HG02571 (cell line): Measurements from ENCODE around the gene FARSA.
"Not testable (repeated sequence)": the region's sequence is repeated elsewhere in the genome, so short reads cannot be mapped to it uniquely, and the experiment has no call there.

Source experiments
- ATAC-seq: cut with Tn5 transposase; IDR thresholded peaks from one replicate; pipeline ENCODE4 v1.9.1; 2021; ENCODE audit warnings: mild to moderate bottlenecking, moderate library complexity; ENCODE audit not compliant: unreplicated experiment

FARSA gene

DNA sequence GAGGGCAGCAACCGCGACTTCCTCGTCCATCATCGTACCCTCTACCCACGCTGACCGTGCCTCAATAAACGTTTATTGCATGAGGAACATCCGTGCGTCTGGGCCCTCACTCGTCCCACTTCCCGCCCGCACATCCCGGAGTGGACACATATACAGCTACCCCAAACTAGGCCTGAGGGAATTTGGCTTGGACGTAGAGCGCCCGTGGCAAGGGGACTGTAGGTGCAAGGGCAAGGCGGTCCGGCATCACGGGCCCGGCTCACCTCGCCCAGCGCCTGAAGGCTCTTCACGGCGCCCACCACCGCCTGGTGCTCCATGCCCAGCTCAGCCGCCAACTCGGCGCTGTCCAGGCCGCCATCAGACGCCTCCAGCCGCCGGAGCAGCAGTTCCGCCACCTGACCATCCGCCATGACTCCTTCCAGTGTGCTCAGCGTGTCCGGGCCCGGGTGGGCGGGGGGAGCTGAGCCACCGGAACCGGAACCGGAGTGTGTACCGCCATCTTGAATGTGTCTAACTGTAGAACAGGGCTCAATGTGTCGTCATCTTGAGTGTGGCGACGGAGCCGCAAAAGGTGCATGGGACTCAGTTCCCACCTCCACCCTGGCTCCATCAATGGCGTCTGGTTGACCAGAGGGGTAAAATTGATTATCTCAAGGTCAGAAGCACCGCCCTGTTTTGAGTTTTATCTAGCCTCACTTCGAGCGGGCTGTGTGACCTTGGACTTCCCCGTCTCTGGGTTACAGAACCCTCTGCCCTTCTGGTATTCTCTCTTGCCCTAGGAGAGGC, at the start of gene FARSA:
TSS of gene FARSA (minus strand) at position 425 of the 786 bp plus-strand sequence. CDS start at position 410, 15 bp downstream.
- ATAC-seq, result no peak

DNA sequence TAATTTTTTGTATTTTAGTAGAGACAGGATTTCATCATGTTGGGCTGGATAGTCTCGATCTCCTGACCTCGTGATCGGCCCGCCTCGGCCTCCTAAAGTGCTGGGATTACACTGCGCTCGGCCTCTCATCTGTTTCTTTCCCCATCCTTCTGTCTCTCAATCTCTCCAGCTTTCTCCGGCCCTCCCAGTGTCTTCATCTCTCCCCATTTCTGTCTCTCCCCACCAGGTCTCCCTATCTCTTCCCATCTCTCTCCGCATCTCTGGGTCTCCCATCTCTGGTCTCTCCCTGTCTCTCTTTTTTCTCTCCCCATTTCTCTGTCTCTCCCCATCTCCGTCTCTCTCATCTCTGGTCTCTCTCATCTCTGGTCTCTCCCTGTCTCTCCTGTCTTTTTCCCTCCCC, 49.6 kb upstream of the FARSA start:
- no peak for ATAC-seq

DNA sequence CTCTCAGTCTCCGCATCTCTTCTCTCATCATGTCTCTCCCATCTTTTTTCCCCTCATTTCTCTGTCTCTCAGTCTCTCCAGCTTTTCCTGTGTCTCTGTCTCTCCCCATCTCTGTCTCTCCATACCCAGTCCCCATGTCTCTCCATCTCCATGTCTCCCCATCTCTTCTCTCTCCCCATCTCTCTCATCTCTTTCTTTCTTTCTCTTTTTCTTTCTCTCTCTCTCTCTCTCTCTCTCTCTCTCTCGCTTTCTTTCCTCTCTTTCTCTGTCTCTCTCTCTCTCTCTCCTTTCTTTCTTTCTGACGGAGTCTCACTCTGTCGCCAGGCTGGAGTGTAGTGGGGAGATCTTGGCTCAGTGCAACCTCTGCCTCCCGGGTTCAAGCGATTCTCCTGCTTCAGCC, 49.1 kb upstream of the FARSA start:
- ATAC-seq, result no peak

DNA sequence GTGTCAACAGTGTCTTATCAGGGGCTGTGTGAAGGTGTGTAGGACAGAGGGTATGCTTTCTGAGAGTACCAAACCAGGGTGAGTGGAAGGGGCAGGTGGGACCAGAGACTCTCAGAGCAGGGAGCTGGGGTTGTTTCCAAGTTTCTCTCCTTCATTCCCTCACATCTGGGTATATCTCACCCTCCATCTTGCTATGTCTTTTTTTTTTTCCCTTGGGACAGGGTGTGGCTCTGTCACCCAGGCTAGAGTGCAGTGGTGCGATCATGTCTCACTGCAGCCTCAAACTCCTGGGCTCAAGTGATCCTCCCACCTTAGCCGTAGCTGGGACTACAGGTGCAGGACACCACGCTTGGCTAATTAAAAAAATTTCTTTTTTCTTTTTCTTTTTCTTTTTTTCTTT, 46.5 kb upstream of the FARSA start:
- no peak for ATAC-seq

DNA sequence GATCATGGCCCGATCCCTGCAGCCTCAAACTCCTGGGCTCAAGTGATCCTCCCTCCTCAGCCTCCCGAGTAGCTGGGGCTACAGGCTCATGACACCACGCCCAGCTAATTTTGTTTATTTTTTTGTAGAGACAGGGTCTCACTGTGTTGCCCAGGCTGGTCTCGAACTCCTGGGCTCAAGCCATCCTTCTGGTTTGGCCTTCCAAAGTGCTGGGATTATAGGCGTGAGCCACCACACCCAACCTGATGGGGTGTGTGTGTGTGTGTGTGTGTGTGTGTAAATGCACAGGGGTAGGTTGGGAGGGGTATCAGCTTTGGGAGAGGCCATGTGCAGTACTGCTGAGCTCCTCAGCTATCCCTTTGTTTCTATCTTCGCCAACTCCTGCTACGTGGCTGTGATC, 42.6 kb upstream of the FARSA start:
- not testable (repeated sequence) for ATAC-seq

DNA sequence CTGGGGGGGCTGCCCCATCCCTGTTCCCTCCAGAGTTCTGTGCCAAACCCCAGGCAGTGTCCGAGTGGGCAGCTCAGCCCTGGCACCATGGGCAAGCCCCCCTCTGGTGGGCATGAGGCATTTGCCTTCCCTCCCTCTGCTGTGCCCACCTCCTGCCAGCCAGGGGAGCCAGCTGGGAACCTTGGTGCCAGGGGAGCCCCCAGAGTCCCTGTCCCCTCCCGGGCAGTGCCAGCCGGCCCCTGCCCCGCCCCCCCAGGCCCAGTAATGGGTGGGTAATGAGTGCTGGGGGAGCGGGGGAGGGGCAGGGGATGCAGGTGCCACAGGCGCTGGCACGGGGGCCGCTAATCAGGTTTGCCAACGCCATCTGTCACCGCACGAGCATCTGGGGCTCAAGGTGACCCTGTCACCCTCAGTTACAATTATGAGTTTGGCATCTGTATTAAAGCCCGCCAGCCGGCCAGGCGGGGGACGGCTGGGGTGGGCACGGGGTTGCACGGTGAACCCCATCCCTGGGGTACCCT, 41.8 kb upstream of the FARSA start:
- ATAC-seq, result no peak

DNA sequence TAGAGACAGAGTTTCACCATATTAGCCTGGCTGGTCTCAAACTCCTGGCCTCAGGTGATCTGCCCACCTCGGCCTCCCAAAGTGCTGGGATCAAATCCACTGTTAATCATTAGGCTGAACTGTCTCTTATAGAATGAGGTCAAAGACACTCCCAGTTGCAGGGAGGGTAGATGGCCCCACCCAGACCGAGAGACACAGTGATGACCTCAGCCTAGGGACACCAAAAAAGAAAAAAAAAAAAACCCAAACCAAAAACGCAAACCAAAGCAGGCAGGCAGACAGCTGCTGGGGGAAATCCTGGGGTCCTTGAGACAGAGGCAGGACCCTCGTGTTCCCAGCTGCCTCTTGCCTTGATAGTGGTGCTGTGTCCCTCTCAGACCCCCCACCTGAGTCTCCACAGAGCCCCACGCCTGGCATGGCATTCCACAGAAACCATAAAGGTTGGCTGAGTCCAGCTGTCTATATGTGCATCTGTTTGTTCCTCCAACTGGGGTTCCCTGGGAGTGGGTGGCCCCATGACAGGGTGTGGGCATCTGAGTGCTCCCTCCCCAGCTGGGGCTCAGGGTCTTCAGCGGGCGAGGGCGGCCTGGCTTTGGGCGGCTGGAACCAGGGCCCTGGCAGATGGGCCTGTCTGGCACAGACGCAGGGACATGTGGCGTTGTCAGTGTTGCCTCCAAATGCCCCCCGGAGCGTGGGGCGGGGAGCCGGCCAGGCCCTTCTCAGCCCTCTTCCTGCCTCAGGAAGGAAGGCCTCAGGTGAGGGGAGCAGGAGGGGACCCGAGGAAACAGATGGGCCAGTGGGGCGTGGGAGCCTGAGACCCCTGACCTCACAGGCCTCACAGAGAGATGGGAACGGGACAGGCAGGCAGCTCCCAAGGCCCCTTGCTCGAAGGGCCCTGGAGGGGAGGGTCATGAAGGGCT, 41.0 kb upstream of the FARSA start:
- ATAC-seq, result no peak

DNA sequence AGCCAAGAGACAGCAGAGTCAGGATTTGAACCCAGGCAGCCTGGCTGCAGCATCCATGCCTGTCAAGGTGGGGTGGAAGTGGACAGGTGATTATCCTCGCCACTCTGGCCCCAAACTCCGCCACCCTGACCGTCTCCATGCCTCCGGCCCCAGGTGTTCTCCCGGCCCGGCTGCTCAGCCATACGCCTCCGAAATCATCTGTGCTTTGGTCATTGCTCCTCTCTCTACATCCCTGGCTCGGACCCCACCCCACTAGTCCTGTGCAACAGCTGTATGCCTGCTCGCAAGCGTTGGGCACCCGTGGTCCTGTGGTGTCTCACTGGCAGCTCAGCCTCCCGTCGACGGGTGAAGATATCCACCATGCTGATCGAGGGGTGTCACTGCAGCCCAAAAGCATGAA, 39.7 kb upstream of the FARSA start:
- no peak for ATAC-seq

DNA sequence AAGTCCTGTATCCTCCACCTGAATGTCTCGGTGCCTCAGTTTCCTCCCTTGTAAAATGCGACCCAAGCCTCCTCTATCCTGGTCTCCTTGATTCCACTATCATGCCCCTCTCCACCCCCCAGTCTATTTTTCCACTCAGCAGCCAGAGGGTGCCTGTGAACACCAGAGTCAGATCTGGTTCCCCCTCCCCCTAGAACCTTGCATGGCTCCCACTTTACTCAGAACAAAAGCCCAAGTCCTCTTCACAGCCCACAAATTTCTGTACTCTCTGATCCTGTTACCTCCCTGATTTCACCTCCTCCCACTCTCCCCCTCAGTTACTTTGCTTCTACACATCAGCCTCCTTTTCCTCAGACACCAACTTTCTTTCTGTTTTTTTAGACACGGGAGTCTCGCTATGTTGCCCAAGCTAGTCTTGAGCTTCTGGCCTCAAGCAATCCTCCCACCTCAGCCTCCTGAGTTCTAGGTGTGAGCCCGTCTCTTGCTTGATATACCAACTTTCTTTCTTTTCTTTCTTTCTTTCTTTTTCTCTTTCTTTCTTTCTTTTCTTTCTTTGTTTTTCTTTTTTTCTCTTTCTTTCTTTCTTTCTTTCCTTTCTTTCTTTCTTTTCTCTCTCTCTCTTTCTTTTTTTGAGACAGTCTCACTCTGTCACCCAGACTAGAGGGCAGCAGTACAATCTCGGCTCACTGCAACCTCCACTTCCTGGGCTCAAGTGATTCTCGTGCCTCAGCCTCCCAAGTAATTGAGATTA, 36.7 kb upstream of the FARSA start:
- ATAC-seq, result no peak

DNA sequence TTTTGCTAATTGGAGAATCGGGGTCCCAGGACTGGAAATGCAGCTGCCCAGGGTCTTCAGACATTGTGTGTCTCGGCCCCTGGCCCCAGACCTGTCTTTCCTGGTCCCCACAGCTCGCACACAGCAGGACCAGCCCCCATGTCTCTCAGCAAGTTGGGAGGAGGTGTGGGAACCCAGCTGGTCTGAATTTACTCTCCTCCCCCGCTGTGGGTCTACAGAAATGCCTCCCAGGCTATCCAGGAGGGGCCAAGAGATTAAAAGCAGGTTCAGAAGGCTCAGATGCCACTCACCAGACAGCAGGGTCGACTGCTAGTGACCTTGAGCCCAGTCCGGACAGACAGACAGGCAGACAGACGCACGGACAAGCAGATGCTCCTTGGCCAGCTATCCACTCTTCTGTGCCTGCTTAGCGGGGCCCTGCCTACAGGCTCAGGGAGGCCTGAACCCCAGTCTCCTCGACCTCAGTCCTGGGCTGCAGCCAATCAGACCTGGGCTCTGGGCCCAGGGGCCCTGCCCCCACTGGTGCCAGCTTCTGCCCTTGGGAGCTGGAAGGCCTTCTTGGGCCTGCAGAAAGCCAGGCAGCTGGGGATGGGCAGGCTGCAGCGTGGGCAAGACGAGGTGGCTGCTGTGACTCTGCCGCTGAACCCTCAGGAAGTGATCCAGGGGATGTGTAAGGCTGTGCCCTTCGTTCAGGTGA, 35.9 kb upstream of the FARSA start, which contains the start of gene DAND5:
TSS of gene DAND5 (plus strand) at position 285 of the 697 bp plus-strand sequence. CDS start at position 370, 85 bp downstream.
- ATAC-seq, result no peak

DNA sequence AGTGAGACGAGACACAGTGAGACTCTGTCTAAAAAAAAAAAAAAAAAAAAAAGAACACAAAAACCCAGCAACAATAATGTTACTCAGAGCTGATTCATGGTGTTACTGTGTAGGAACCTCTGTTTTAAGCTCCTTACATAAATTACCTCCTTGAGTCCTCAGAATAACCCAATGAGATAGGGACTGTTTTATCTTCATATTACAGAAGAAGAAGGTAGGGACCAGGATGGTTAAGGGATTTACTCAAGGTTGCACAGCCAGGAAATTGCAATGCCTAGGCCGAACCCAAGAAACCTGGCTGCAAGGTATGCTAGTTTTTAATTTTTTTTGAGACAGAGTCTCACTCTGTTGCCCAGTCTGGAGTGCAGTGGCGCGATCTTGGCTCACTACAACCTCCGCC, 34.4 kb upstream of the FARSA start:
- ATAC-seq, result no peak

DNA sequence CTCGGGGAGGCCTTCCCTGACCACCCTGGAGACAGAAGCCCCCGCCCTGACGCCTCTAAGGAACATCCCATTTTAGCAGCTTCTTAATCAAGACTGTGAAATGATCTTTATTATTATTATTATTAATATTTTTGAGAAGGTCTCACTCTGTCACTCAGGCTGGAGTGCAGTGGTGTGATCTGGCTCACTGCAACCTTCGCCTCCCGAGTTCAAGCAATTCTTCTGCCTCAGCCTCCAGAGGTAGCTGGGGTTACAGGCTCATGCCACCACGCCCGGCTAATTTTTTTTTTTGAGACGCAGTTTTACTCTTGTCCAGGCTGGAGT, 32.3 kb upstream of the FARSA start:
- ATAC-seq, result no peak

DNA sequence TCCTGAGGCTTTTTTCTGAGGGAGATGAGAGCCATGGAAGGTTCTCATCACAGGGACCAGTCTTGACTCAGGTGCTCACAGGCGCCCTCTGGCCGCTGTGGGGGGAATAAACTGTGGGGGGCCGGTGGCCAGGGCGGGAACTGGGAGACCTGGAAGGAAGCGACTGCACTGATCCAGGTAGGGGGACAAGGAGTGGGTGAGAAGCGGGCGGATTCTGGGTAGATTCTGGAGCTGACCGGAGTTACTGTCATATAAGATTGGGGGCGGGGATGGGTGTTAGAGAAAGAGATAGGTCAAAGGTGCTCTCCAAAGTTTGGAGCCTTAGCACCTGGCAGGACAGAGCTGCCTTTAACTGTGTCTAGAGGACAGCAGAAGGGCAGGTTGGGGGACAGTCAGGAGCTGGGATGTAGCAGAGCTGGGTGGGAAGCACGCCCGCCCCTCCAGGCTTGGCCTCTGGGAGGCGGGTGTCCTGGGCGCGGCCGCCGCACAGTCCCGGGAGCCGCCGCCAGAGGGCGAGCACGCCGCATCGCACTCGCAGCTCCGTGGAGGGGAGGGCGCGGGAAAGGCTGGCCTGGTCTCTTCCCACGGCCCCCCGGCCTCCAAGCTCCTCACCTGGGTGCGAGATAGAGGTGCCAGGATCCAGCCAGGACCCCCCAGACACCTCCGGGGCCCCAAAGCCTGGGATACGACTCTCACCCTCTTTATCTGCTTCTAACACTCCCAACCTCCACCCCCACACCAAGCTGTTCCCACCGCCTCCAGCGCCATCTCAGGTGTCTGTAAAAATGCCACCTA, 31.7 kb upstream of the FARSA start:
- ATAC-seq, result peak; percentile 74

DNA sequence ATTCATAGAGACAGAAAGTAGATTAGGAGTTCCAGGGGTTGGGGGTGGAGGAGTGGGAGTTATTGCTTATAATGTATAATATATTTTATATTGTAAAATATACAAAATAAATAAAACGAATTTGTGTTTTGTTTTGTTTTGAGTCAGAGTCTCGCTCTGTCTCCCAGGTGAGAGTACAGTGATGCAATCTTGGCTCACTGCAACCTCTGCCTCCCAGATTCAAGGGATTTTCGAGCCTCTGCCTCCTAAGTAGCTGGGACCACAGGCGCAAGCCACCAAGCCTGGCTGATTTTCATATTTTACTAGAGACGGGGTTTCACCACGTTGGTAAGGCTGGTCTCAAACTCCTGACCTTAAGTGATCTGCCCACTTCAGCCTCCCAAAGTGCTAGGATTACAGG, 26.0 kb upstream of the FARSA start:
- no peak for ATAC-seq

DNA sequence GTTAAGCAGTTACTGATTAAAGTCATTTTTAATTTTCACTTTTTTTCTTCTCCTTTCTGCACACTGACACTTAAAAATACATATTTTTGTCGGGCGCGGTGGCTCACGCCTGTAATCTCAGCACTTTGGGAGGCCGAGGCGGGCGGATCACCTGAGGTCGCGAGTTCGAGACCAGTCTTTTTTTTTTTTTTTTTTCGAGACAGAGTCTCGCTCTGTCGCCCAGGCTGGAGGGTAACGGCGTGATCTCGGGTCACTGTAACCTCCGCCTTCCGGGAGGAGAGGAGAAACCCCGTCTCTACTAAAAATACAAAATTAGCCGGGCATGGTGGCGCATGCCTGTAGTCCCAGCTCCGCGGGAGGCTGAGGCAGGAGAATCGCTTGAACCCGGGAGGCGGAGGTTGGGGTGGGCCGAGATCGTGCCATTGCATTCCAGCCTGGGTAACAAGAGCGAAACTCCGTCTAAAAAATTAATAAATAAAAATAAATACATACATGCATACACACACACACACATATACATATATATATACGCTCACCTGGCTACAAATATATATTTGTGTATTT, 24.0 kb upstream of the FARSA start:
- ATAC-seq, result not testable (repeated sequence)

DNA sequence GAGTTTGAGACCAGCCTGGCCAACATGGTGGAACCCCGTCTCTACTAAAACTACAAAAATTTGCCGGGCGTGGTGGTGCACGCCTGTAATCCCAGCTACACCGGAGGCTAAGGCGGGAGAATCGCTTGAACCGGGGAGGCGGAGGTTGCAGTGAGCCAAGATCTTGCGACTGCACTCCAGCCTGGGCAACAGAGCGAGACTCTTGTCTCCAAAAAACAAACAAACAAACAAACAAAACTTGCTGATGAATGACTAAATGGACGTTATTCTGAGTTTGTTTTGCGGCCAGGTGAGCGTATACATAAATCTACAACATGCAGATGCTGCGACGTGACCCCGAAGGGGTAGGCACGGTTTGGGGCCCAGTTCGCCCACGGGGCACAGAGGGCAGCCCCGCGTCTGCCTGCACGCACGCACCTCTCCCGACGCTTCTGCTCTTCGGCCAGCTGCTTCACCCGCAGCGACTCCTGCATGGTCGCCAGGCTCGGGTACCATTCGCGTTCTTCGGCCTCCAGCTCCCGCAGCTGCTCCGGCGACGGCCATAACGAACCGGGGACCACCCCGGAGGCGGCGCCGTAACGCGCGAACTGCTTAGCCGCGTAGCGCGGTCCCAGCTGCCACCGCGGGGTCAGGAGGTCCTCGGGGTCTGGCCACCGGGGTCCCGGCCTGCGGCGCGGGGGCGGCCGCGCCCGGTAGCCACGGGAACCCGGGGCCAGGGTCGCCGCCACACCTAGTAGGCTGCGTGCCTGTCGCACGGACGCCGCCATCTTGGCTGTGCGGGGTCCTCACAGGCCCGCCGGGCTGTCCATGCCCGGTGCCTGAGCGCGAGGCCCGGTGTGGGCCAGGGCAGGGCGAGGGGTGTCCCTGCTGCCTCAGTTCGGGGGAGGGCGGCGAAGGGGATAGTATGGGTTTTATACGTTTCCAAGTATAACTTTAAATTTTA, 23.2 kb upstream of the FARSA start, which contains the start of gene GADD45GIP1:
TSS of gene GADD45GIP1 (minus strand) at position 778 of the 943 bp plus-strand sequence. CDS start at position 767, 11 bp downstream.
- ATAC-seq, result peak; percentile 68

DNA sequence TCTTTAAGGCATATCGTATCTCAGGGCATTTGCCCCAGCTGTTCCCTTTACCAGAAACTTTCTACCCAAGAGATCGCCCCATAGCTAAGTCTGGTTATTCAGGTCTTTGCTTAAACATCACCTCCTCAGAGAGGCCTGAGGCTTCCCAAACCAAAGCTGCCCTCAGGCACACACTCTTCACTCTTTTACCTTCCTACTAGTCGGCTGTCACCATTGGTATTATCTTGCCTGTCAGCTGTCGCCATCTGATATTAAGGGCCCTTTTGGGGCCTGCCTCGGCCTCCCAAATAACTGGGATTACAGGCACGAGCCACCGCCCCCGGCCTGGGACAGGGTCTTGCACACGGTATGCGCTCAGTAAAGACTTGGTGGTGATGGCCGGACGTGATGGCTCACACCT, 22.5 kb upstream of the FARSA start:
- ATAC-seq, result no peak

DNA sequence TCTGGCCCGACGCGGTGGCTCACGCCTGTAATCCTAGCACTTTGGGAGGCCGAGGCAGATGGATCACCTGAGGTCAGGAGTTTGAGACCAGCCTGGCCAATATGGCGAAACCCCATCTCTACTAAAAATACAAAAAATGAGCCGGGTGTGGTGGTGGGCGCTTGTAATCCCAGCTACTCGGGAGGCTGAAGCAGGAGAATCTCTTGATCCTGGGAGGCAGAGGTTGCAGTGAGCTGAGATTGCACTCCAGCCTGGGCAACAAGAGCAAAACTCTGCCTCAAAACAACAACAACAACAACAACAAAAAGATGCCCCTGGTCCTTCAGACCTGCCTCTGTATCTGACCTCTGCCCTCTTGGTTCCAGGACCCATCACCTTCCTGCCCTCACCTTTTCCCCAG, 22.1 kb upstream of the FARSA start:
- not testable (repeated sequence) for ATAC-seq
